ENCODE data around the gene LBHD2.
A peak's percentile ranks its signal among the peaks of the same experiment; 100 is the strongest.
"Not testable (repeated sequence)": the region's sequence is repeated elsewhere in the genome, so short reads cannot be mapped to it uniquely, and the experiment has no call there.

The LBHD2 gene

GRCh38 chr14:103104654-103105452 is 20.8 kb downstream of the LBHD2 start:
- DNase-seq, result peak; percentile 65

GRCh38 chr14:103105580-103106150 is 21.7 kb downstream of the LBHD2 start:
- DNase-seq, result no peak

- DNase-seq, result no peak
Observed at GRCh38 chr14:103107455-103107854, 23.4 kb downstream of the LBHD2 start.

DNA sequence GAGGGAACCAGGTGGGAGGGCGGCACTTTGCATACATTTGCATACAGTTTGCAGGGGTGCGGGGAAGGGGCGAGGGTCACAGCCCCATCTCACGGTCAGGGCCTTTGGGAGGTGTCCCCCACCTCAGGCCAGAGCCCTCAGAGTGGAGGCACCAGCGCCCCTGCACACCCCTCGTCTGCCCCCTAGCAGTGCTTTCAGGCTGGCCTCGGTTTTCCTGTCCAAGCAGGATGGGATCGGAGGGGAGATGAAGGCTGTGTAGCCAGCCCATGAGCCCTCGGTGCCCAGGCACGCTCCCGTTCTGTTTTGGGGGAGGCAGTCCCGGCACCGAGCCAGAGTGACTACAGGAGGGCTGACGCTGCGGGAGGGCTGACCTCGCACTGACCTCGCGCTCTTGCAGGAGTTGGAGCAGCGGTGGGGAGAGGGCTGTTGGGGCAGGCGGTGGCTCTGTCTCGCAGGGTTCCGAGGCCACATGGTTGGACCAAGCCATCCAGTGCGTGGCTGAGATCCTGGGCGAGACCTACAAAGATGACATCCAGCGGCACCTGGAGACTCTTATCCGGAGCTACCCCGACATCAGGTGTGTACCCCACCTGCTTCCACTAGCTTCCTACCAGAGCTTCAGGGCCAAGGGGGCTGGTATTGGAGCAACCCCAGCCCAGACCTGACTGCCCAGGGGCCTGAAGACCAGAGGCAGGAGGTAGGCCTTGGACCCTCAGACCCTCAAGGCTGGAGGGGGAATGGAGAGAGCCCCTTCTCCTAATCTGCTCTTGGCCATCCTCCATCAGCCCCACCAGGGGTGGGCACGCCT is 24.1 kb downstream of the LBHD2 start:
- DNase-seq, result no peak

DNA sequence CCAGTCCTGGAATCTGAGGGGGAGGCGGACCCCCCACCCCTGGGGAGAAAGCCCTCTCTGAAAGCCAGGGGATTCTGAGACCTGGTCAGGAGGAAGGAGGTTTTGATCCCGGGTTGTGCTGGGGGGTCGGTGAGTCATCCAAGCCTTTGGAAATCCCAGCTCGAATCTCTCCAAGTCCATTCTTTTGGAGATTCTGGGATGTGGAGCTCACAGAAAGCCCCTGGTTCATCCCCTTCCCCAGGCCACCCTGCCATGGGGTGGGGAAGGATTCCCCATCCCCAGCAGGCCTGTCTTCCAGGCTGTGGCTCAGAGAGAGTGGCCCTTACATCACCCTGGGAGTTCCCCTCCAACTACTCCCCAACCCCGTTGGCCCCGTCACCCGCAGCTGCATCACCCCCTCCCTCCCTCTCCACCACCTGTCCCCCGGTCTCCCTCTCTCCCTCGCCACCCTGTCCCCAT is 24.8 kb downstream of the LBHD2 start:
- no peak for DNase-seq

GRCh38 chr14:103109535-103110441 is 25.8 kb downstream of the LBHD2 start:
- DNase-seq, result peak; percentile 83

DNA sequence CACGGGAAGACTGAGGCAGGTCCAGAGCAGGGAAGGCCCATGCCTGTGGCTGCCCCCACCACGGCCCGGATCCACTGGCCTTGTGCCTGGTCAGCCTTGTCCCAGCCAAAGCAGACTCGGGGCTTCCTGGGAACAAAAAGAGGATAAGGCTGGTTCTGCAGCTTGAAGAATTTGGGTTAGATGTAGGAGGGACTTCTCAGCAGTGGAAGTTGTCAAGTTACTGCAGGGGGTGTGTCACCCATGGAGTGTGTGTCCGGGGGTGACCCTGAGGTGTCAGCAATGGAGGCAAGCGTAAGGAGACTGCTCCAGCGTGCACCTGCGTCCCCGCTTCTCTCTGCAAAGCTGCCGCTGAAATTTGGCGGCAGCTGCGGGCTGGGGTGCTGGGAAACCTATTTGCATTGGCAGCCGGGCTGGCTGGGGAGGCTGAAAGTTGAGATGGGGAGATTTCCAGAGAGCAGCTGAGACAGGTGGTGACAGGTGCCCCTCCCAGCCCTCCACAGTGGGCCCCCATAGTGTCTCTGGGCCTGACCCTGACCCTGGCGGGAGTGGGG is 26.7 kb downstream of the LBHD2 start:
- no peak for DNase-seq

DNA sequence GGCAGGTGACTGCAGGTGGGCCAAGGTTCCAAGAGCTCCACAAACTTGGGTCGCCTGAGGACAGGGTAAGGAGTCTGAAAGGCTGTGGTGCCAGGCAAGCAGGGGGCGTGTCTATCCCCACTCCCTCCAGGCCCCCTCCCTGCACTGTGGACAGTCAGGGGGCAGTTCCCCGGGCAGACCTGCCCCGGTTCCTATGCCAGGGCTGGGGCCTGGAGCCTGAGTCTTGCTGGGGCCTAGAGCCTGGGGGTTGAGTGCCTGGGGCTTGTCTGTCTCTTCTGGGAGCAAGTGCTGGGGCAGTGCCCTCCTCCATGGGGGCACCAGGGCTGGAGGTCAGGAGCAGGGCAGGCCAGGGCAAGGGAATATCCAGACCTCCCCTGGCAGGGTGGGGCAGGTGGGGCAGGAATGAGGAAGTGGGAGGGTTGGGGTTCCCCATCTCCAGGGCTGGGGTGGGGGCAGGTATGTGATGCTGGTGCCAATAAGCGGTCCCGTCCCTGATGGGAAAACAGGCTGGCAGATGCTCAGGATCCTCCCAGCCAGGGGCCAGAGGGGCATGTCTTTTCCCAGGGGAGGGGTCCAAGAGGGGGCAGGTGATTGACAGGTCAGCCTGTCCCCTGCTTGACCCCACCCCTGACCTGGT is 27.3 kb downstream of the LBHD2 start:
- no peak for DNase-seq

- DNase-seq, result no peak
Observed at GRCh38 chr14:103112400-103113243, 28.6 kb downstream of the LBHD2 start.

GRCh38 chr14:103113303-103113702 is 29.3 kb downstream of the LBHD2 start:
- no peak for DNase-seq

- no peak for DNase-seq
Observed at GRCh38 chr14:103113774-103114173, 29.8 kb downstream of the LBHD2 start.

DNA sequence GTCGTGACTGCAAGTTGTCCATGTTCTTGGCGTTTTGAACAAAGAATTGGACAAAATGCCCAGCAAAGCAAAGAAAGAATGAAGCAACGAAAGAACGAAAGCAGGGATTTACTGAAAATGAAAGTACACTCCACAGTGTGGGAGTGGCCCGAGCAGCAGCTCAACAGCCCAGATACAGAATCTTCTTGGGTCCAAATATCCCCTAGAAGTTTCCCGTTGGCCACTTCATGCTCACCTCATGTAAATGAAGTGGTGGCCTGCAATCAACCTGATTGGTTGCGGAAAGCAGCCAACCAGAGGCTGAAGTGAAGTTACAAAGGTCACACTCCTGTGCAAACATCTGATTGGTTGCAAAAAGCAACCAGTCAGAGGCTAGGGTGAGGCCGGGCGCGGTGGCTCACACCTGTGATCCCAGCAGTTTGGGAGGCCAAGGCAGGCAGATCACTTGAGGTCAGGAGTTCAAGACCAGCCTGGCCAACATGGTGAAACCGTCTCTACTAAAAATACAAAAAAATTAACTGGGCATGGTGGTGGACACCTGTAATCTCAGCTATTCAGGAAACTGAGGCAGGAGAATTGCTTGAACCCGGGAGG is 31.2 kb downstream of the LBHD2 start:
- DNase-seq, result not testable (repeated sequence)

- DNase-seq, result peak; percentile 30
Observed at GRCh38 chr14:103115845-103116572, 32.0 kb downstream of the LBHD2 start.

- DNase-seq, result no peak
Observed at GRCh38 chr14:103116636-103117035, 32.6 kb downstream of the LBHD2 start.

- DNase-seq, result not testable (repeated sequence)
Observed at GRCh38 chr14:103117499-103117898, 33.5 kb downstream of the LBHD2 start.

DNA sequence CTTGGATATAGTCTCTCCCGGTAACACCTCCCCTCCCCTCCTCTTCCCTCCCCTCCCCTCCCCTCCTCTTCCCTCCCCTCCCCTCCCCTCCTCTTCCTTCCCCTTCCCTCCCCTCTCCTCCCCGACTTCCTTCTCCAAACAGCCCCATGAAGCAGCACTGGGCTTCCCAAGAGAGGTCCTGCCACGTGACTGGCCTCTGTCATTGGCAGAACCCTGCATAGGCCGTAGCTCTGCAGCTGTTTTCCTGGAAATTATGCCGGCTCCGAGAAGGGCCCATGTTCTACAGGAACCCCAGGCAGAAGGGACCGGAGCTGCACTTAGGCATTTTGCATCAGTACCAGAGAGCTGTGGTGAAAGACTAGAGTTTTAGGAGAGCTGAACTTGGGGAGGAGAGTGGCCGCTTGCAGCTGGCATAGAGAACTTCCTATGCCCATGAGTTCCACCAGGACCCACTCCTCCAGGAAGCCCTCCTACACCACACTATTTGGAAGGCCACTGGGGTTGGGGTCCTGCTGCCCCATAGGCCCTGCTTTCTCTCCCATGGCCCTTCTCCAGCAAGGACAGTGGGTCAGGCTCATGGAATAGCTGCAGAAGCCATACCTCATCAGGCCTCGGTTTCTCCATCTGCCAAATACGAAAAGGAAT is 34.1 kb downstream of the LBHD2 start:
- no peak for DNase-seq

- no peak for DNase-seq
Observed at GRCh38 chr14:103118663-103119404, 34.8 kb downstream of the LBHD2 start.

GRCh38 chr14:103119527-103119926 is 35.5 kb downstream of the LBHD2 start:
- DNase-seq, result not testable (repeated sequence)
